NB4 (cell line): ENCODE measurements around the gene ROR2.

ENCODE experiments used
- DNase-seq: peaks from one replicate; pipeline ENCODE4 v3.0.0; 2010; ENCODE audit warnings: low read depth
- H3K4me3 ChIP-seq: one replicate; pipeline ENCODE4 v1.5.1; 2011; ENCODE audit warnings: mild to moderate bottlenecking, low read depth, low read length, moderate library complexity
- MYC ChIP-seq: IDR thresholded peaks from 2 replicates; pipeline ENCODE4 v1.6.1; 2011; ENCODE audit warnings: low read depth, low read length
- POLR2A ChIP-seq: IDR thresholded peaks from 2 replicates; pipeline ENCODE4 v1.6.1; 2011; ENCODE audit warnings: mild to moderate bottlenecking; ENCODE audit not compliant: insufficient read length; ENCODE audit errors: extremely low read depth
- TF ChIP-seq, protein P1 (sequence below): IDR thresholded peaks from 2 replicates; pipeline ENCODE4 v1.6.1; 2011; ENCODE audit warnings: low read depth, low read length
- TF ChIP-seq, protein P2 (sequence below): IDR thresholded peaks from one replicate; pipeline ENCODE4 v1.5.1; 2012; ENCODE audit warnings: low read depth, low read length

ROR2 gene

DNA sequence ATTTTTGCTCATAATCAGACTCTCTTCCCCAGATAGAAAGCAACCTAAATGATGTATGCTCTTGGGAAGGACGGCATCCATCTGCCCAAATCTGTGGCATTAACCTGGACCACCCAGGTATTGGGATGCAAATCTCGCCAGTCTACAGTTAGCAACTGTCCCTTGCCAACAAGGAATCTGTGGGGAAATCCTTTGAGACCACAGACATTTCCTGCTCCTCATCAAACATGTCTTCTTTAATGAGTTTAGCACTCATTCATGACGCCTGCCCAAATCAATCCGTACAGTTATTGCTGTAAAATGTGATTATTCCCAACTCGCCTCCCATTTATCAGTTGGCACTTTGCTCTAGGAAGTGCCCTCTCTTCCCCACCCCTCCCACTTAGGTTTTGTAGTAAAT is 7.8 kb downstream of the ROR2 start:
- H3K4me3 ChIP-seq, result no peak overlapping the region
- TF ChIP-seq MYC (no peak), POLR2A (no peak)
- TF ChIP-seq, protein P1, sequence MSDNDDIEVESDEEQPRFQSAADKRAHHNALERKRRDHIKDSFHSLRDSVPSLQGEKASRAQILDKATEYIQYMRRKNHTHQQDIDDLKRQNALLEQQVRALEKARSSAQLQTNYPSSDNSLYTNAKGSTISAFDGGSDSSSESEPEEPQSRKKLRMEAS, result no peak
- TF ChIP-seq, protein P2, sequence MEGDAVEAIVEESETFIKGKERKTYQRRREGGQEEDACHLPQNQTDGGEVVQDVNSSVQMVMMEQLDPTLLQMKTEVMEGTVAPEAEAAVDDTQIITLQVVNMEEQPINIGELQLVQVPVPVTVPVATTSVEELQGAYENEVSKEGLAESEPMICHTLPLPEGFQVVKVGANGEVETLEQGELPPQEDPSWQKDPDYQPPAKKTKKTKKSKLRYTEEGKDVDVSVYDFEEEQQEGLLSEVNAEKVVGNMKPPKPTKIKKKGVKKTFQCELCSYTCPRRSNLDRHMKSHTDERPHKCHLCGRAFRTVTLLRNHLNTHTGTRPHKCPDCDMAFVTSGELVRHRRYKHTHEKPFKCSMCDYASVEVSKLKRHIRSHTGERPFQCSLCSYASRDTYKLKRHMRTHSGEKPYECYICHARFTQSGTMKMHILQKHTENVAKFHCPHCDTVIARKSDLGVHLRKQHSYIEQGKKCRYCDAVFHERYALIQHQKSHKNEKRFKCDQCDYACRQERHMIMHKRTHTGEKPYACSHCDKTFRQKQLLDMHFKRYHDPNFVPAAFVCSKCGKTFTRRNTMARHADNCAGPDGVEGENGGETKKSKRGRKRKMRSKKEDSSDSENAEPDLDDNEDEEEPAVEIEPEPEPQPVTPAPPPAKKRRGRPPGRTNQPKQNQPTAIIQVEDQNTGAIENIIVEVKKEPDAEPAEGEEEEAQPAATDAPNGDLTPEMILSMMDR, result no peak
- DNase-seq, result no peak

DNA sequence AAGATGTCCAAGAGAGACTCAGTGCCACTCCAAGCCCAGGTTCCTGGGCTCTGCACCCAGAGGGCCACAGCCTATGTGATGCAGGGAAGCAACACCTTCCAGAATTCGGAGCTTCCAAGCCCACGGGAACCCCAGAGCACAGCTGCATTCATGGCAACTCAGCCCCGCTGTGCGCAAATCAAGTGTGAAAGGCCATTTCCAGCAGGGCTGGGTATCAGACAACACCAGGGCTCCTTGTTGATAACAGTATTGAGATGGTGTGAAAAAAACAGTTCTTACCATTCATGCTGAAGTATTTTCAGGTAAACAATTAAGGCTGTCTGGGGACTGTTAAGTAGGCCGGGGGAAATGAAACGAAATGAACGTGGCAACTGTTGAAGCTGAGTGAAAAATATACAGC is 10.1 kb downstream of the ROR2 start:
- TF ChIP-seq, protein P2, result no peak
- TF ChIP-seq MYC (no peak), POLR2A (no peak)
- TF ChIP-seq, protein P1, result no peak

DNA sequence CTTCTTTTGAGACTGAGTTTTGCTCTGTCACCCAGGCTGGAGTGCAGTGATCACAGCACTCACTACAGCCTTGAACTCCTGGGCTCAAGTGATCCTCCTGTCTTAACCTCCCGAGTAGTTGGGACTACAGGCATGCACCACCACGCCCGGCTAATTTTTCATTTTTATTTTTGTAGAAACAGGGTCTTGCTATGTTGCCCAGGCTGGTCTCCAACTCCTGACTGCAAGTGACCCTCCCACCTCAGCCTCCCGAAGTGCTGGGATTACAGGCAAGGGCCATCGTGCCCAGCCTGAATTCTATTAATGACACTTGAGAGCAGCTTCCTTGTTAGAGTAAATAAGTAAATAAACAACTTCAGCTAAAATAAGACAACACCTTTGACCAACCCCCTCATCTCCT is 12.3 kb downstream of the ROR2 start:
- no peak for DNase-seq
- TF ChIP-seq MYC, result no peak
- TF ChIP-seq, protein P1, result no peak
- TF ChIP-seq POLR2A, result no peak
- TF ChIP-seq, protein P2, result no peak
- H3K4me3 ChIP-seq, result no peak overlapping the region

More for the DNA sequence above, 10.1 kb downstream of the ROR2 start:
- no peak for DNase-seq
- H3K4me3 ChIP-seq, result no peak overlapping the region

DNA sequence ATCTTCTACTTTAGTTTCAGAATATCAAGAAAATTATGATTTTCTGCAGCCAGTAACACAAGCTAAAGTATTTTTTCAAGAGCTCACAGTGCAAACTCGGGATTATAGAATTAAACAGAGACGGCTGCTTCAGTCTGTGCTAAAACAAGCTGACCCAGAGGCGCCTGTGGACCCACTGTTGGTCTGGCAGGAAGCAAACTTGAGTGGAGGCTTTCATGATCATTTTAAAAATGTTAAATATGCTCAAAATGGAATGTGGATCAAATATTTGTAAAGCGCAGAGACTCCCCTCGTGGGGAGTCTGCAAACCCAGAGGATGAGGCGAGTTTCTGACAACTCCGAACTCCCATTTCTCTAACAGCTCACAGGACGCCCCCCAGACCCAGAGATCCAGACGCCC is 13.0 kb downstream of the ROR2 start:
- H3K4me3 ChIP-seq, result no peak overlapping the region
- TF ChIP-seq MYC (no peak), POLR2A (no peak)
- TF ChIP-seq, protein P1, result no peak
- TF ChIP-seq, protein P2, result no peak
- DNase-seq, result no peak

DNA sequence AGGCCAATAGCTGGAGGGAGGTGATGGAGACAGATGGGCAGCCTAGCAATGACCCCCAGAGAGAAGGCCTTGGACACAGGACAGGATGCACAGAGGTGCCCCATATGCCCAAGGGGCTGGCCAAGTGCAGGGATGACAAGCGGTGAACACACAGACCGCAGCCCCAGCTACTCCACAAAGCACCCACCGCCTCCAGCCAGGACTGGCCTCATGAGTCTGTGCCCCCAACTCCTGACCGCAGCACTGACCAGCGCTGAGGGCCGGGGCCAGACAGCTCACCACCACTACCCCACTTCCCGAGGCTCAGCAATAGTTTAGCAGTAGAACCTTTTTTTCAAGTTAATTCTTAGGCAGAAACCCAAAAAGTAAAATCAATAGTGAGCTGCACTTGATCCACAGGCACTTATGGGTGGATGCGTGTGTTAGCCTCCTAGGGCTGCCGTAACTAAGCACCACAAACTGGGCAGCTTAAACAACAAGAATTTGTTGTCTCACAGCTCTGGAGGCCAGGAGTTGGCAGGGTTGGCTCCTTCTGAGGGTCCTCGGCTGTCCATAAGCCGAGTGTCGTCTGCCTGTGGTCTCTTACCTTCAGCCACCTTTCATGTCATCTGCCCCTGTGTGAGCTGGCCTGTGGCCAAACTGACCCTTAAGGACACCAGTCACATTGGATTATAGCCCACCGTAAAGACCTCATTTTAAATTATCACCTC is 14.1 kb downstream of the ROR2 start:
- no peak overlapping the region for H3K4me3 ChIP-seq
- no peak for DNase-seq
- no peak for TF ChIP-seq POLR2A
- TF ChIP-seq, protein P2, result no peak
- TF ChIP-seq, protein P1, result no peak
- TF ChIP-seq MYC, result no peak
